Mononuclear cell (primary cell): ENCODE results near the gene HSFX3. TPM values are rescaled to one million over a fixed set of nuclear protein-coding genes. Genes with fewer than 3 reads are reported as not detected.

ENCODE experiments used
- total RNA-seq: library from RNA; depleted of rRNA; stranded (reverse); fragments of >200 nt; gene quantifications from one replicate; pipeline ENCODE4 v1.2.3, GENCODE V29; 2012

HSFX3 gene
- total RNA-seq, 1 donor, result not detected

Other genes starting within 250 kb of the HSFX3 start
- 89.9 TPM for gene IDS, start 44.6 kb downstream of the HSFX3 start, total RNA-seq
- 15.8 TPM for gene EOLA1, start 8.9 kb downstream of the HSFX3 start, total RNA-seq
- gene MAGEA9B, start 37.5 kb upstream of the HSFX3 start, total RNA-seq, result not detected
- 0.21 TPM for gene HSFX2, start 45.4 kb upstream of the HSFX3 start, total RNA-seq
- gene TMEM185A, start 81.9 kb upstream of the HSFX3 start, total RNA-seq, result 5.5 TPM
- not detected for gene MAGEA11, start 162.1 kb upstream of the HSFX3 start, total RNA-seq
- not detected for gene HSFX1, start 224.1 kb upstream of the HSFX3 start, total RNA-seq
- not detected for gene MAGEA9, start 232.0 kb upstream of the HSFX3 start, total RNA-seq